ENCODE results near the gene C3orf62. TPM values are rescaled to one million over a fixed set of nuclear protein-coding genes. Genes with fewer than 3 reads are reported as not detected.

Gene C3orf62
- 6.7 TPM for total RNA-seq

GRCh38 chr3:49276475-49277382, at the start of gene C3orf62:
Gene C3orf62 (minus strand): TSS chr3:49277232. CDS start chr3:49276872, 360 bp downstream.

Small RNAs within 50 kb of the gene (small RNA-seq; reads per million reads assigned to genes)
- gene AC121247.2 (not detected), gene MIR4271 (not detected), gene RF00019 (not detected)

Other genes with a start within 250 kb of the C3orf62 start
- 146 TPM for gene IMPDH2, start 247.8 kb downstream of the C3orf62 start, total RNA-seq
- gene QRICH1, start 183.2 kb downstream of the C3orf62 start, total RNA-seq, result 99.4 TPM
- gene QARS1, start 172.5 kb downstream of the C3orf62 start, total RNA-seq, result 168 TPM
- gene USP19, start 156.4 kb downstream of the C3orf62 start, total RNA-seq, result 41.1 TPM
- gene LAMB2, start 144.2 kb downstream of the C3orf62 start, total RNA-seq, result 78.2 TPM
- 13.8 TPM for gene CCDC71, start 110.9 kb downstream of the C3orf62 start, total RNA-seq
- gene KLHDC8B, start 105.6 kb downstream of the C3orf62 start, total RNA-seq, result 22.1 TPM
- 29.5 TPM for gene USP4, start 62.8 kb upstream of the C3orf62 start, total RNA-seq
- gene GPX1, start 81.1 kb upstream of the C3orf62 start, total RNA-seq, result 79.1 TPM
- gene RHOA, start 134.7 kb upstream of the C3orf62 start, total RNA-seq, result 200 TPM
- 18.0 TPM for gene TCTA, start 135.2 kb upstream of the C3orf62 start, total RNA-seq
- 3.9 TPM for gene AMT, start 145.2 kb upstream of the C3orf62 start, total RNA-seq
- gene NICN1, start 152.1 kb upstream of the C3orf62 start, total RNA-seq, result 18.5 TPM
- gene DAG1, start 193.0 kb upstream of the C3orf62 start, total RNA-seq, result 33.4 TPM

All from diencephalon (tissue), 1 donor.